CD14-positive monocyte (primary cell): ENCODE measurements around the gene RNF181. TPM values are rescaled to one million over a fixed set of nuclear protein-coding genes. Genes with fewer than 3 reads are reported as not detected.

ENCODE experiments used
- DNase-seq, 3 donors: peaks; one replicate each; pipeline ENCODE4 v3.0.0-alpha.2; 2011 to 2022
- H2AFZ ChIP-seq: 2 replicates; pipeline ENCODE4 v1.6.0; 2012; ENCODE audit warnings: mild to moderate bottlenecking, low read depth, low read length, inconsistent platforms; ENCODE audit not compliant: insufficient read depth, poor library complexity, severe bottlenecking
- H3K27ac ChIP-seq, 2 donors: 1 replicate in 1 of 2; 2 replicates in 1 of 2; pipeline ENCODE4 v1.5.1; 2012 to 2013; ENCODE audit warnings: low read length in 2 of 2, control low read depth in 1 of 2, inconsistent platforms in 1 of 2, low read depth in 1 of 2, mild to moderate bottlenecking in 1 of 2
- H3K27me3 ChIP-seq, 2 donors: one replicate each; pipeline versions ENCODE4 v1.6.0 to v1.6.1; 2011 to 2013; ENCODE audit warnings: low read length in 2 of 2; ENCODE audit not compliant: control insufficient read depth in 2 of 2, insufficient read depth in 2 of 2
- H3K36me3 ChIP-seq, 2 donors: replicated peaks in 1 of 2; 1 replicate in 1 of 2; 2 replicates in 1 of 2; pipeline versions ENCODE4 v1.5.1 to v1.6.1; 2012 to 2013; ENCODE audit warnings: low read length in 2 of 2, control low read depth in 1 of 2, inconsistent platforms in 1 of 2, mild to moderate bottlenecking in 1 of 2; ENCODE audit not compliant: insufficient read depth in 2 of 2, control insufficient read depth in 1 of 2
- H3K4me1 ChIP-seq, 2 donors: 1 replicate in 1 of 2; 2 replicates in 1 of 2; pipeline versions ENCODE4 v1.5.1 to v1.6.1; 2012 to 2013; ENCODE audit warnings: low read length in 2 of 2, control low read depth in 1 of 2, inconsistent platforms in 1 of 2, mild to moderate bottlenecking in 1 of 2, moderate library complexity in 1 of 2; ENCODE audit not compliant: insufficient read depth in 2 of 2, control insufficient read depth in 1 of 2
- H3K4me2 ChIP-seq: replicated peaks from 2 replicates; pipeline ENCODE3; 2012; ENCODE audit warnings: low read length, moderate library complexity, mild to moderate bottlenecking; ENCODE audit not compliant: poor library complexity, severe bottlenecking; ENCODE audit errors: extremely low read depth
- H3K4me3 ChIP-seq, 3 experiments: fragments of 200-600 bp in 1 of 3; sonication (generic) in 1 of 3; replicated peaks in 1 of 3; 1 replicate in 2 of 3; 2 replicates in 1 of 3; pipeline ENCODE4 v1.5.1; 2011 to 2013; ENCODE audit warnings: low read length in 3 of 3, mild to moderate bottlenecking in 3 of 3, control low read depth in 2 of 3, low read depth in 2 of 3, inconsistent platforms in 1 of 3, moderate library complexity in 1 of 3
- H3K79me2 ChIP-seq: 2 replicates; pipeline ENCODE4 v1.6.0; 2012; ENCODE audit warnings: mild to moderate bottlenecking, control low read depth, inconsistent platforms, low read length, moderate library complexity; ENCODE audit not compliant: insufficient read depth
- H3K9ac ChIP-seq: 2 replicates; pipeline ENCODE4 v1.6.0; 2017; ENCODE audit warnings: low read length, mild to moderate bottlenecking; ENCODE audit not compliant: insufficient read depth, poor library complexity, severe bottlenecking
- H3K9me3 ChIP-seq, 2 donors: replicated peaks in 1 of 2; 1 replicate in 1 of 2; 2 replicates in 1 of 2; pipeline versions ENCODE4 v1.5.1 to v1.6.1; 2012 to 2013; ENCODE audit warnings: low read length in 2 of 2, control low read depth in 1 of 2; ENCODE audit not compliant: control insufficient read depth in 1 of 2, insufficient read depth in 1 of 2
- H4K20me1 ChIP-seq: 2 replicates; pipeline ENCODE4 v1.6.0; 2012; ENCODE audit warnings: mild to moderate bottlenecking, low read length, control low read depth, moderate library complexity; ENCODE audit not compliant: insufficient read depth
- H3K27ac Mint-ChIP-seq, 7 donors: one replicate each; pipeline ENCODE4 v1.8.0; 2020; ENCODE audit warnings: mild to moderate bottlenecking in 7 of 7, mixed read lengths in 7 of 7, moderate library complexity in 6 of 7, inconsistent platforms in 2 of 7
- H3K27me3 Mint-ChIP-seq, 3 donors: one replicate each; pipeline ENCODE4 v1.8.0; 2021 to 2022; ENCODE audit warnings: low read depth in 3 of 3, mild to moderate bottlenecking in 3 of 3, mixed read lengths in 3 of 3, moderate library complexity in 3 of 3, inconsistent platforms in 1 of 3
- H3K36me3 Mint-ChIP-seq, 2 donors: one replicate each; pipeline ENCODE4 v1.8.0; 2020; ENCODE audit warnings: mixed read lengths in 2 of 2, inconsistent platforms in 1 of 2, mild to moderate bottlenecking in 1 of 2
- H3K4me1 Mint-ChIP-seq: one replicate; pipeline ENCODE4 v1.8.0; 2020; ENCODE audit warnings: mild to moderate bottlenecking, mixed read lengths
- H3K4me3 Mint-ChIP-seq, 2 donors: one replicate each; pipeline ENCODE4 v1.8.0; 2020; ENCODE audit warnings: mild to moderate bottlenecking in 2 of 2, mixed read lengths in 2 of 2, moderate library complexity in 1 of 2
- H3K9me3 Mint-ChIP-seq, 7 donors: one replicate each; pipeline ENCODE4 v1.8.0; 2020 to 2022; ENCODE audit warnings: mixed read lengths in 7 of 7, mild to moderate bottlenecking in 6 of 7, moderate library complexity in 6 of 7, inconsistent platforms in 2 of 7
- CTCF ChIP-seq: fragments of 200-600 bp; IDR thresholded peaks from one replicate; pipeline ENCODE4 v1.8.0; 2022; ENCODE audit warnings: antibody characterized with exemption, mild to moderate bottlenecking
- WGBS: methylation state at CpG from one replicate; pipeline ENCODE4 v1.1.5; 2013; ENCODE audit warnings: missing lambda C conversion rate; ENCODE audit not compliant: insufficient coverage; 5-methylcytosine and 5-hydroxymethylcytosine counted together
- intact Hi-C, 2 donors: fragments of 100-400 bp; cut with micrococcal nuclease; formaldehyde crosslinking; loops; one replicate each; pipeline versions ENCODE4 v1.15.0 to v1.15.1; 2023
- polyA plus RNA-seq, 3 donors: library from polyadenylated mRNA; depleted of rRNA in 1 of 3; unstranded in 2 of 3; stranded (reverse) in 1 of 3; fragments of 300-500 nt in 2 of 3; fragments of >200 nt in 1 of 3; fragmentation: Illumina TruSeq in 2 of 3; gene quantifications; 1 replicate in 2 of 3; 2 replicates in 1 of 3; pipeline ENCODE4 v1.2.3, GENCODE V29; 2012 to 2021

Gene RNF181
- polyA plus RNA-seq, 3 donors = 254 to 475 (median 382) TPM

DNA sequence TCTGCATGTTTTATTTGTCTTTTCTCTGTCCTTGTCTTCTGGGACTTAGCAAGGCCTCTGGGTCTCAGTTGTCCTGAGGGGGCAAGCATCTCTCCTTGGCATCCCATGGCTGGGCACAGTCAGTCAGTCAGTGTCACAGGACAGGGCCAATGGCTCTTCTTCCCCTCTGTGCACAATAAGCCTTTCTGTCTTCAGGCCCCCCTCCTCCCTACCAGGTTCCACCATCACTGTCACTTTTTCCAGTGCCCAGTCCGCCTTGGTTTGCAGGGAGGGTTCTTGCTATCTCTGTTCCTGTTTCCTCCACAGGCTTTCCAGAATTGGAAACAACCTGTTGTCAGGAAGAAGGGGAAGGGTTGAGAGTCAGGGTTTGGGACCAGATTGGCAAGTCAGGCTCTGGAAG, 13.1 kb upstream of the RNF181 start:
- TF ChIP-seq CTCF = no peak
- peaks cover 22 to 37% of the 10 kb centered on the region in 2 donors for H3K36me3 Mint-ChIP-seq
- Histone ChIP-seq H3K9ac (no peak overlapping the region), H3K79me2 (peaks cover 78% of the 10 kb centered on the region), H2AFZ (no peak overlapping the region), H3K4me3 (no peak overlapping the region), H3K27ac (peak overlapping the region in 1 of 2 donors; percentile 35), H3K9me3 (no peaks in the 10 kb centered on the region), H4K20me1 (peaks cover 25% of the 10 kb centered on the region), H3K4me2 (no peak overlapping the region), H3K36me3 (peaks cover 15 to 24% of the 10 kb centered on the region in 2 donors), H3K27me3 (no peaks in the 10 kb centered on the region), H3K4me1 (peaks cover 75 to 89% of the 10 kb centered on the region in 2 donors)
- H3K27ac Mint-ChIP-seq = peak overlapping the region; percentile 37 to 87 (median 70)
- H3K27me3 Mint-ChIP-seq = peaks cover 0 to 3% (median 0%) of the 10 kb centered on the region in 3 donors
- H3K4me1 Mint-ChIP-seq = peaks cover 84% of the 10 kb centered on the region
- H3K9me3 Mint-ChIP-seq = no peaks in the 10 kb centered on the region
- no CpG with 5 or more reads among the region's 1 CpG for WGBS
- H3K4me3 Mint-ChIP-seq = no peak overlapping the region
- intact Hi-C loops = no loop called here
- no peak for DNase-seq

DNA sequence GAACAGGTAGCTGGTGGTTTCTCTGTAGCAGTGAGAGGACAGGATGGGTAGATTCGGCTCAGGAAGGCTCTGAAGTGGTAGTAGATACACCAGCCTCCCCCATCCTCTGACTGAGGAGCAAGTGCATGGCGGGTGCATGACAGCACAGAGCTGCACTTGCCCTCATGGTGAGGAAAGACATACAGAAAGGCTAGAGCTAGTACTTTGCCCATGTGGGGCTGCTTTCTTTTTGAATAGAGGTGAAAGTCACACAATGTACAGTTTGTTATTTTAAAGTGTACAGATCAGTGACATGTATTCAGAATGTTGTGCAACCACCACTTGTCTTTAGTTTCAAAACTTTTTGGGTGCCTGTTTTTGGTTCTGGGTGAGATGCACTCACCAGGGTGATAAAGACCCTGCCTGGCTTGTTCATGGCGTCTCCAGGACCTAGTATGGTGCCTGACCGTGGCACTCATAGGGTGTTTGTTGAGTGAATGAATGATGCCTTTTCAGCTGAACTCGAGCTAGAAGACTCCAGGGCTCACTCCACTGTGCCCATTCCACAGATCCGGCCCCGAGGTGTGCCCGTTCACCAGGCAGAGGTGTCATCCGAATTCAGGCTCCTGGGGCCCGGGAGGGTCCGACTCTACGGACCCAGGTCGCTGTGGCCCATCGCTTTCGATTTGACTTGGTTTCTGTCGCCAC, 11.7 kb upstream of the RNF181 start:
- Histone ChIP-seq H3K4me1 (peaks cover 84 to 89% of the 10 kb centered on the region in 2 donors), H3K27ac (peak overlapping the region; percentile 71 to 86), H3K27me3 (no peaks in the 10 kb centered on the region), H3K79me2 (peaks cover 74% of the 10 kb centered on the region), H3K4me3 (peak overlapping the region; percentile 35 to 83 (median 50)), H3K9me3 (no peaks in the 10 kb centered on the region), H3K4me2 (peak overlapping the region; percentile 96), H3K9ac (peak overlapping the region; percentile 72), H4K20me1 (peaks cover 25% of the 10 kb centered on the region), H3K36me3 (peaks cover 15 to 24% of the 10 kb centered on the region in 2 donors), H2AFZ (peak overlapping the region; percentile 75)
- 11% methylated on average over 13 of the region's 16 CpGs for WGBS
- intact Hi-C loops = no loop called here
- Mint-ChIP-seq H3K4me3 (peak overlapping the region; percentile 83 to 92), H3K36me3 (peaks cover 26 to 37% of the 10 kb centered on the region in 2 donors), H3K27me3 (peaks cover 0 to 4% (median 0%) of the 10 kb centered on the region in 3 donors), H3K4me1 (peaks cover 85% of the 10 kb centered on the region), H3K27ac (peak overlapping the region; percentile 87 to 93 (median 92)), H3K9me3 (no peaks in the 10 kb centered on the region)
- TF ChIP-seq CTCF = no peak
- DNase-seq = peak in 1 of 3 donors; percentile 38
